HG02840 (cell line): Measurements from ENCODE around the gene PDE8A.
A peak's percentile ranks its signal among the peaks of the same experiment; 100 is the strongest.

Experiments
- ATAC-seq: cut with Tn5 transposase; IDR thresholded peaks from one replicate; pipeline ENCODE4 v1.9.1; 2021; ENCODE audit warnings: mild to moderate bottlenecking, moderate library complexity, moderate number of reproducible peaks; ENCODE audit not compliant: unreplicated experiment, low FRiP score

PDE8A gene

GRCh38 chr15:84956199-84956598, 25.5 kb upstream of the PDE8A start:
- ATAC-seq = no peak

- ATAC-seq = no peak
These were observed 21.1 kb upstream of the PDE8A start for GRCh38 chr15:84960391-84961113.

- no peak for ATAC-seq
These were observed 20.6 kb upstream of the PDE8A start for GRCh38 chr15:84961114-84961452.

GRCh38 chr15:84961707-84962106, 19.9 kb upstream of the PDE8A start:
- ATAC-seq = no peak

- no peak for ATAC-seq
These were observed 18.7 kb upstream of the PDE8A start for GRCh38 chr15:84962955-84963354.

GRCh38 chr15:84967380-84967779, 14.3 kb upstream of the PDE8A start:
- no peak for ATAC-seq

GRCh38 chr15:84968301-84968700, 13.4 kb upstream of the PDE8A start:
- ATAC-seq = no peak

GRCh38 chr15:84969257-84969656, 12.4 kb upstream of the PDE8A start:
- no peak for ATAC-seq

- no peak for ATAC-seq
These were observed 10.8 kb upstream of the PDE8A start for GRCh38 chr15:84970843-84971242.

- no peak for ATAC-seq
These were observed 7.9 kb upstream of the PDE8A start for GRCh38 chr15:84973492-84974460.

GRCh38 chr15:84975871-84976351, 5.7 kb upstream of the PDE8A start:
- no peak for ATAC-seq

- no peak for ATAC-seq
These were observed 4.8 kb upstream of the PDE8A start for GRCh38 chr15:84976746-84977345.

- no peak for ATAC-seq
These were observed 2.0 kb upstream of the PDE8A start for GRCh38 chr15:84979651-84980050.

GRCh38 chr15:84980196-84981053, 1.2 kb upstream of the PDE8A start:
- ATAC-seq = peak; percentile 46

GRCh38 chr15:84981054-84981710, 474 bp upstream of the PDE8A start:
- peak; percentile 58 for ATAC-seq

GRCh38 chr15:84982301-84982920, 755 bp downstream of the PDE8A start:
- ATAC-seq = peak; percentile 9

- ATAC-seq = no peak
These were observed 1.6 kb downstream of the PDE8A start for GRCh38 chr15:84983294-84983693.

GRCh38 chr15:84983711-84984110, 2.1 kb downstream of the PDE8A start:
- no peak for ATAC-seq

- no peak for ATAC-seq
These were observed 3.5 kb downstream of the PDE8A start for GRCh38 chr15:84985158-84985557.
